Glutamatergic neuron (in vitro differentiated cells): ENCODE measurements around the gene CDC42BPB. TPM values are rescaled to one million over a fixed set of nuclear protein-coding genes. Genes with fewer than 3 reads are reported as not detected.

Source experiments
- DNase-seq: peaks from one replicate; pipeline ENCODE4 v3.0.0; 2022
- H3K27ac Mint-ChIP-seq: one replicate; pipeline ENCODE4 v1.8.0; 2020; ENCODE audit warnings: mild to moderate bottlenecking, mixed read lengths, inconsistent platforms; ENCODE audit not compliant: unreplicated experiment
- H3K27me3 Mint-ChIP-seq: one replicate; pipeline ENCODE4 v1.8.0; 2020; ENCODE audit warnings: mild to moderate bottlenecking, moderate library complexity, mixed read lengths, inconsistent platforms; ENCODE audit not compliant: unreplicated experiment
- H3K36me3 Mint-ChIP-seq: one replicate; pipeline ENCODE4 v1.8.0; 2020; ENCODE audit warnings: mild to moderate bottlenecking, mixed read lengths, inconsistent platforms; ENCODE audit not compliant: unreplicated experiment
- H3K4me1 Mint-ChIP-seq: one replicate; pipeline ENCODE4 v1.8.0; 2020; ENCODE audit warnings: mild to moderate bottlenecking, low read depth, mixed read lengths, inconsistent platforms; ENCODE audit not compliant: unreplicated experiment
- H3K4me3 Mint-ChIP-seq: one replicate; pipeline ENCODE4 v1.8.0; 2020; ENCODE audit warnings: mild to moderate bottlenecking, mixed read lengths, inconsistent platforms; ENCODE audit not compliant: unreplicated experiment
- H3K9me3 Mint-ChIP-seq: one replicate; pipeline ENCODE4 v1.8.0; 2020; ENCODE audit warnings: mild to moderate bottlenecking, moderate library complexity, mixed read lengths, inconsistent platforms; ENCODE audit not compliant: unreplicated experiment
- total RNA-seq: library from RNA; stranded (reverse); fragmentation: NEBNext Ultra II Directional; extraction: Animal tissue kit (Norgen Biotek cat#: 25700); gene quantifications from one replicate; pipeline ENCODE4 v1.2.1, GENCODE V29; 2021; ENCODE audit not compliant: unreplicated experiment
- TF ChIP-seq, protein P1 (sequence below): fragments of 200-600 bp; sonication (generic); IDR thresholded peaks from one replicate; pipeline ENCODE4 v1.5.0; 2021; ENCODE audit not compliant: partially characterized antibody, unreplicated experiment

The CDC42BPB gene
- total RNA-seq, 1 donor from 2014 or later = 125 TPM

DNA sequence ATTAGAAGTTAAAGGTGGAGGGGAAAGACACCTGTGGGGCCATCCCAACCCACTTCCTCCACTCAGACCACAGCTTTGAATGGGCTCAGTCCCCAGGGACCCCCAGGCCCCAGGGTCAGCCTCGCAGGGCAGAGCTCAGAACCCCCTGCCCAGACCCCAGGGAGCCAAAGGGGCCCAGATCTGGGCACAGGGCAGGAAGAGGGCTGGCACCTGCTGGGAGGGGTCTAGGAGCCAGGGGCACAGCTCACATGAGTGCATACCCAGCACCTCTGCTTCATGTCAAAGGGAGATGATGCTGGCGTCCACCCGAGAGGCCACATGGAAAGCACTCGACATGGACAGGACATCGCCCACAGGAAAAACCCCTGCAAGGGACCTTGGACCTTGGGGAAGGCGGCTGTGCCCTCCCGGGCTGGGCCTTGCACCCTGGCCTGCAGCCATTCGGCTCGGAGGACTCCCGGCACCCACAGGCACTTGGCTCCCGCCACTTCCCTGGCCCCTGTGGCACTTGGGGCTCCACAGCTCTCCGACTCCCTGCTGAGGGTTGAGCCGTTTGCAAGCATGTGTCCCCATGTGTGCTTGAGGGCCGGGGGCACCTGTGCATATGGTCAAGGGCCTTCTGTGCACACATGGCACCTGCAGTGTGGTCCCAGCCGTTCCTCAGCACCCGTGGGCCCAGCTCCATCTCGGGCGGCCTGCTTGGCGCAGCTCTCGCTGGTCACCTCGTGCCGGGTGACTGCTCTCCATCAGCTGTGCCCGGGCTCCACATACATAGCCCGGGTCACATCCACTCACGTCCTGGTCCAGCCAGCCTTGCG, 142.7 kb downstream of the CDC42BPB start:
- DNase-seq = no peak
- H3K27me3 Mint-ChIP-seq = peaks cover 2% of the 10 kb centered on the region
- H3K4me3 Mint-ChIP-seq = no peak overlapping the region
- H3K27ac Mint-ChIP-seq = no peak overlapping the region
- peaks cover 14% of the 10 kb centered on the region for H3K4me1 Mint-ChIP-seq
- TF ChIP-seq, protein P1, sequence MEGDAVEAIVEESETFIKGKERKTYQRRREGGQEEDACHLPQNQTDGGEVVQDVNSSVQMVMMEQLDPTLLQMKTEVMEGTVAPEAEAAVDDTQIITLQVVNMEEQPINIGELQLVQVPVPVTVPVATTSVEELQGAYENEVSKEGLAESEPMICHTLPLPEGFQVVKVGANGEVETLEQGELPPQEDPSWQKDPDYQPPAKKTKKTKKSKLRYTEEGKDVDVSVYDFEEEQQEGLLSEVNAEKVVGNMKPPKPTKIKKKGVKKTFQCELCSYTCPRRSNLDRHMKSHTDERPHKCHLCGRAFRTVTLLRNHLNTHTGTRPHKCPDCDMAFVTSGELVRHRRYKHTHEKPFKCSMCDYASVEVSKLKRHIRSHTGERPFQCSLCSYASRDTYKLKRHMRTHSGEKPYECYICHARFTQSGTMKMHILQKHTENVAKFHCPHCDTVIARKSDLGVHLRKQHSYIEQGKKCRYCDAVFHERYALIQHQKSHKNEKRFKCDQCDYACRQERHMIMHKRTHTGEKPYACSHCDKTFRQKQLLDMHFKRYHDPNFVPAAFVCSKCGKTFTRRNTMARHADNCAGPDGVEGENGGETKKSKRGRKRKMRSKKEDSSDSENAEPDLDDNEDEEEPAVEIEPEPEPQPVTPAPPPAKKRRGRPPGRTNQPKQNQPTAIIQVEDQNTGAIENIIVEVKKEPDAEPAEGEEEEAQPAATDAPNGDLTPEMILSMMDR = no peak
- H3K36me3 Mint-ChIP-seq = no peaks in the 10 kb centered on the region
- peaks cover 2% of the 10 kb centered on the region for H3K9me3 Mint-ChIP-seq

DNA sequence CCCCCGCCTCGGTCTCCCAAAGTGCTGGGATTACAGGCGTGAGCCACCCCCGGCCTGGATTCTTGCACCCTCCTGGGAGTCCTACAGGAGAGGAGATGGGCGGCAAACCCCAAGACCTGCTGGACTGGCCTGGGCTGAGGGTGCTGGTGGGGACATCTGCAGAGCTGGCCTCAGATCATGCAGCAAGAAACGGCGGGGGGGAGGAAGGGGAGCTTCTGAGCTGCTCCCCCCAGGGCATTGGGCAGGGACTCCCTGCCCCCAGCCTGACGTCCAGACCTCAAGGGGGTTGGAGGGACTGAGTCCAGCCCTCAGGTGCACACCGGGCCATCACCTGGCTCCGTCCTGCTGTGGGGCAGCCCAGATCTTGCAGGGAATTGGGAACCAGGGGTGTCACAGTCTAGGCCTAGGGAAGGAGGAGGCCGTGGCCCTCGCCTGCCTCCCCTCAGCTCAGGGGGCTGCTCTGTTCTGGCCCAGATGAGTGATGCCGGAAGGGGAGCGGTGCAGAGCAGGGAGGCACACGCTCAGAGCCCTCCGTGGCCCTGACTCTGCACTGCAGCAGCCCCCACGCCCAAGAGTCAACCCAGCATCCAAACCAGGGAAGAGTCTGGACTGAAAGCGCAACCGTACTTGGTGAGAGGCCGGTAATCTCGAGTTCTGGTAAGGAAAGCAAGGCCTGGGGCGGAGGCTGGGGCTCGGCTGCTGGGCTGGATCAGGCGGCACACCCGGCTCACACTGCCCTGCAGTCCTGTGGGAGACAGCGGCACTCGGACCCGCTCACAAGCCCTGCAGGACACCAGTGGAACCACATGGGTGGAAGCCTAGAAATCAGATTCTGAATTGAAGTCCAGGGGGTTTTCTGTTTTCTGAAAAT, 143.8 kb downstream of the CDC42BPB start:
- Mint-ChIP-seq H3K9me3 (peaks cover 2% of the 10 kb centered on the region), H3K4me3 (no peak overlapping the region), H3K4me1 (peaks cover 14% of the 10 kb centered on the region), H3K27me3 (peaks cover 2% of the 10 kb centered on the region), H3K36me3 (no peaks in the 10 kb centered on the region), H3K27ac (no peak overlapping the region)
- no peak for DNase-seq
- TF ChIP-seq, protein P1 = peak; percentile 31

DNA sequence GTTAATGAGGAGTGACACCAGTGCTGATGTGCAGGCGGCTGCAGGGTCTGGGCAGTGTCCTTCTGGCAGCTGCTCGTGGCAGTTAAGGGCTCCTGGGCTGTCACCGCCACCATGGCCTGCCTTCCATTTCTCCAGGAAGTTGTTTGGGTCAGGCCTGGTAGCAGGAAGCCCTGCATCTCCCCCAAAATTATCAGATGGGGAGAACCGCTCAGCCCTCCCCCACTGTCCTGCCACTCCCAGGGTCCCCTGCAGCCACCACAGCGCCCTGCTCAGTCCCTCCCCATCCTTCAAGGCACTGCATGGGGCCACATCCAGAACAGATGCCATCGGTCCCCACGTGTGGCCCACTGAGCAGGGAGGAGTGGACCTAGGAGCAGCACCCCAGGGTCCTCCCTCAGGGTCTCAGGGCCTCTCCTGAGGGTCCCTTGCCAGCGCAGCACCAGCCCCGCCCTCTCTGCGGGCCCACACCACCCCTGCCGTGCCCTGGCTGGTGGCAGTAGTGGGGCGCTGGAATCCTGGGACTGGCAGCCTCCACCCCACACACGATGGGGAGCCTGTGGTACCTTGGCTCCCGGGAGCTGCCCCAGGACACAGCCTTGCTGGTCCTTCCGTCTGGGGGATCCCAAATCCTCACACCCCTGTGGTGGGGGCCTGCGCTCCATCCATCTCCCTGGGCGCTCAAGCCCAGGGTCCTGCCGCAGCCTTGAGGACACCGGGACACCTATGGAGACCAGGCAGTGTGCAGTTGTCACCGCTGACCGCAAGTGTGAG, 145.2 kb downstream of the CDC42BPB start:
- TF ChIP-seq, protein P1 = no peak

DNA sequence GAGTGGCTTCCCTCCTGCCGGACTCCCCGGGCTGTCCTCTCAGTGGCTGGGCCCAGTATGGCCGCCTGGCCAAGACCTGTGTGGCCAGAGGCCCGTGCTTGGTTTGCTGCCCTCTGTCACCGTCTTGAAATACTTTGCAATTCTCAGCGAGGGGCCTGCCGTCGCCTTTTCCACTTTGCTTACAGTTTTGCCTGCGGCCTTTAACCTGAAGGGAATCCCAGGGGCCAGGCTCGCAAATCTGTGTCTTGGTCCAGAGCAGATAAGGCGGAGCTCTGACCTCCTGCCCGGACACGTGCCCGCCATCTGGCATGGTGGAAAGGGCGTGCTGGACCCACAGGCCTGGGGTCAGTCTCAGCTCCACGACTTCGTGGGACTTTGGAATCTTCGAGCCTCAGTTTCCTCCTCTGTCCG, 145.8 kb downstream of the CDC42BPB start:
- H3K27ac Mint-ChIP-seq = peak overlapping the region; percentile 10
- peaks cover 14% of the 10 kb centered on the region for H3K4me1 Mint-ChIP-seq
- peaks cover 2% of the 10 kb centered on the region for H3K9me3 Mint-ChIP-seq
- H3K36me3 Mint-ChIP-seq = peaks cover 8% of the 10 kb centered on the region
- TF ChIP-seq, protein P1 = no peak
- no peak overlapping the region for H3K4me3 Mint-ChIP-seq
- no peak for DNase-seq
- H3K27me3 Mint-ChIP-seq = peaks cover 8% of the 10 kb centered on the region

More for the DNA sequence above, 145.2 kb downstream of the CDC42BPB start:
- H3K27me3 Mint-ChIP-seq = peaks cover 8% of the 10 kb centered on the region
- peaks cover 14% of the 10 kb centered on the region for H3K4me1 Mint-ChIP-seq
- no peak for DNase-seq
- peaks cover 6% of the 10 kb centered on the region for H3K36me3 Mint-ChIP-seq
- H3K9me3 Mint-ChIP-seq = peaks cover 2% of the 10 kb centered on the region
- no peak overlapping the region for H3K27ac Mint-ChIP-seq
- no peak overlapping the region for H3K4me3 Mint-ChIP-seq
